Upper lobe of right lung (tissue), 1 donor: ENCODE data around the gene SMTNL2. TPM values are rescaled to one million over a fixed set of nuclear protein-coding genes. Genes with fewer than 3 reads are reported as not detected.

Experiments used
- ATAC-seq: fragments of 200-7000 bp; cut with Tn5 transposase; one replicate; pipeline ENCODE4 v1.9.1; 2020; ENCODE audit warnings: mild to moderate bottlenecking, moderate library complexity
- DNase-seq: peaks from one replicate; pipeline ENCODE4 v3.0.0-alpha.2; 2020
- H3K27ac ChIP-seq: fragments of 200-600 bp; one replicate; pipeline ENCODE4 v1.8.0; 2022
- H3K27me3 ChIP-seq: fragments of 200-600 bp; one replicate; pipeline ENCODE4 v1.8.0; 2022; ENCODE audit warnings: mild to moderate bottlenecking
- H3K36me3 ChIP-seq: fragments of 200-600 bp; one replicate; pipeline ENCODE4 v1.8.0; 2022
- H3K4me1 ChIP-seq: fragments of 200-600 bp; one replicate; pipeline ENCODE4 v1.8.0; 2022
- H3K4me3 ChIP-seq: fragments of 200-600 bp; one replicate; pipeline ENCODE4 v1.8.0; 2022; ENCODE audit warnings: mild to moderate bottlenecking
- H3K9me3 ChIP-seq: fragments of 200-600 bp; one replicate; pipeline ENCODE4 v1.8.0; 2022
- CTCF ChIP-seq: fragments of 200-600 bp; IDR thresholded peaks from one replicate; pipeline ENCODE4 v1.8.0; 2022; ENCODE audit warnings: antibody characterized with exemption
- intact Hi-C: fragments of 100-400 bp; cut with DNase I; formaldehyde crosslinking; loops from one replicate; pipeline ENCODE4 v1.11.0; 2022
- total RNA-seq: library from RNA; stranded (reverse); fragmentation: NEBNext Ultra II Directional; extraction: Animal tissue kit (Norgen Biotek cat#: 25700); gene quantifications from one replicate; pipeline ENCODE4 v1.2.1, GENCODE V29; 2021
- donor health status: DM: no; HTN: yes; CAD: no; lungs with severe emphysema.

The SMTNL2 gene
- total RNA-seq, 1 donor from 2014 or later = 2.7 TPM

GRCh38 chr17:4641297-4642195 lies 57.2 kb downstream of the SMTNL2 start, which contains the start of gene ALOX15:
ALOX15 (minus strand) TSS chr17:4641678; CDS start chr17:4641651, 27 bp downstream.
- no peak for TF ChIP-seq CTCF
- H3K27me3 ChIP-seq = peaks cover 43% of the 10 kb centered on the region
- no peaks in the 10 kb centered on the region for H3K9me3 ChIP-seq
- H3K4me1 ChIP-seq = peaks cover 4% of the 10 kb centered on the region
- H3K4me3 ChIP-seq = no peak within 1 kb of the TSS
- DNase-seq (peak; percentile 67), ATAC-seq (no peak)
- H3K27ac ChIP-seq = no peak within 1 kb of the TSS
- intact Hi-C loops = no loop called here
- no peaks in the 10 kb centered on the region for H3K36me3 ChIP-seq

- intact Hi-C loops = no loop called here
- H3K27me3 ChIP-seq = peaks cover 36% of the 10 kb centered on the region
Measured at GRCh38 chr17:4642286-4642685, 58.0 kb downstream of the SMTNL2 start.

GRCh38 chr17:4643676-4644075 lies 59.3 kb downstream of the SMTNL2 start:
- ATAC-seq = no peak
- no peak overlapping the region for H3K27ac ChIP-seq
- peaks cover 30% of the 10 kb centered on the region for H3K27me3 ChIP-seq
- intact Hi-C loops = no loop called here
- H3K4me1 ChIP-seq = peaks cover 8% of the 10 kb centered on the region
- DNase-seq = no peak
- no peak overlapping the region for H3K4me3 ChIP-seq
- H3K9me3 ChIP-seq = no peaks in the 10 kb centered on the region
- H3K36me3 ChIP-seq = no peaks in the 10 kb centered on the region
- TF ChIP-seq CTCF = no peak

More at GRCh38 chr17:4642286-4642685, 58.0 kb downstream of the SMTNL2 start:
- Histone ChIP-seq H3K36me3 (no peaks in the 10 kb centered on the region), H3K4me3 (no peak overlapping the region), H3K27ac (no peak overlapping the region), H3K4me1 (peaks cover 4% of the 10 kb centered on the region), H3K9me3 (no peaks in the 10 kb centered on the region)
- DNase-seq (peak; percentile 18), ATAC-seq (no peak)
- no peak for TF ChIP-seq CTCF

DNA sequence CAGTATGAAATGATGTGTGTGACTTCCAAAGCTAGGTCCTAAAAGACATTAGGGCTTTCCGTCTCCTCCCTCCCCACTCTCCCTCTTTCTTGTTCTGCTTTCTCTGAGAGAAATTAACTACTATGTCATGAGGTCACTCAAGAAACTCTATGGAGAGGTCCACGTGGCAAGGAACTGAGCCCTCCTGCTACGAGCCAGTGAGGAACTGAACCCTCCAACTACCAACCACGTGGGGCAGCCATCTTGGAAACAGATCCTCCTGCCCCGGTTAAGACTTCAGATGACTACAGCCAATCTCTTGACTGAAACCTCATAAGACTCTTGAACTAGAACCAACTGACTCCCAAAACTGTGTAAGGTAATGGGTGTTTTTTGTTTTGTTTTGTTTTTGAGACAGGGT lies 61.3 kb downstream of the SMTNL2 start:
- H3K27ac ChIP-seq = no peak overlapping the region
- ATAC-seq = peak; percentile 88
- no peaks in the 10 kb centered on the region for H3K36me3 ChIP-seq
- peaks cover 15% of the 10 kb centered on the region for H3K4me1 ChIP-seq
- DNase-seq = peak; percentile 64
- no peak for TF ChIP-seq CTCF
- intact Hi-C loops = no loop called here
- no peaks in the 10 kb centered on the region for H3K9me3 ChIP-seq
- peaks cover 25% of the 10 kb centered on the region for H3K27me3 ChIP-seq
- H3K4me3 ChIP-seq = no peak overlapping the region

GRCh38 chr17:4648741-4649140 lies 64.4 kb downstream of the SMTNL2 start:
- Histone ChIP-seq H3K4me1 (peaks cover 11% of the 10 kb centered on the region), H3K9me3 (no peaks in the 10 kb centered on the region), H3K36me3 (no peaks in the 10 kb centered on the region), H3K27ac (no peak overlapping the region), H3K4me3 (no peak overlapping the region), H3K27me3 (peaks cover 12% of the 10 kb centered on the region)
- ATAC-seq = peak; percentile 45
- intact Hi-C loops = no loop called here
- DNase-seq = peak; percentile 2
- no peak for TF ChIP-seq CTCF
